ENCODE results near the gene FLT1.

FLT1 gene

GRCh38 chr13:28392428-28392827 is 102.5 kb downstream of the FLT1 start:
- Histone ChIP-seq H3K4me1 (ENCODE audit: insufficient read depth, insufficient read length) (no peaks in the 10 kb centered on the region), H3K9me3 (ENCODE audit: insufficient read depth, low read length) (no peaks in the 10 kb centered on the region), H3K9ac (ENCODE audit: insufficient read length, low read depth) (no peak overlapping the region), H3K36me3 (ENCODE audit: insufficient read depth, insufficient read length, low read length) (peaks cover 28% of the 10 kb centered on the region), H3K4me3 (ENCODE audit: insufficient read length, low read depth) (no peak overlapping the region), H3K27me3 (ENCODE audit: insufficient read depth, insufficient read length) (no peaks in the 10 kb centered on the region)
- TF ChIP-seq YY1 (IDR thresholded peaks at IDR 0.05; ENCODE audit: insufficient read depth, insufficient read length): no peak
- no peak for TF ChIP-seq SUZ12 (IDR thresholded peaks at IDR 0.05; ENCODE audit: extremely low read depth, insufficient read depth, insufficient read length)
- TF ChIP-seq ZNF274 (IDR thresholded peaks at IDR 0.05; ENCODE audit: low read depth, low read length): no peak
- no peak for DNase-seq (ENCODE audit: low read depth, low spot score)

- H3K9me3 ChIP-seq (ENCODE audit: insufficient read depth, low read length): no peaks in the 10 kb centered on the region
- H3K4me1 ChIP-seq (ENCODE audit: insufficient read depth, insufficient read length): no peaks in the 10 kb centered on the region
- DNase-seq (ENCODE audit: low read depth, low spot score): no peak
- H3K9ac ChIP-seq (ENCODE audit: insufficient read length, low read depth): no peak overlapping the region
- TF ChIP-seq SUZ12 (IDR thresholded peaks at IDR 0.05; ENCODE audit: extremely low read depth, insufficient read depth, insufficient read length) (no peak), ZNF274 (IDR thresholded peaks at IDR 0.05; ENCODE audit: low read depth, low read length) (no peak), YY1 (IDR thresholded peaks at IDR 0.05; ENCODE audit: insufficient read depth, insufficient read length) (no peak)
- H3K27me3 ChIP-seq (ENCODE audit: insufficient read depth, insufficient read length): no peaks in the 10 kb centered on the region
- no peak overlapping the region for H3K4me3 ChIP-seq (ENCODE audit: insufficient read length, low read depth)
- H3K36me3 ChIP-seq (ENCODE audit: insufficient read depth, insufficient read length, low read length): peaks cover 14% of the 10 kb centered on the region
Observed at GRCh38 chr13:28387740-28388501, 107.0 kb downstream of the FLT1 start.

GRCh38 chr13:28385362-28385761 is 109.6 kb downstream of the FLT1 start:
- no peaks in the 10 kb centered on the region for H3K27me3 ChIP-seq (ENCODE audit: insufficient read depth, insufficient read length)
- TF ChIP-seq YY1 (IDR thresholded peaks at IDR 0.05; ENCODE audit: insufficient read depth, insufficient read length) (no peak), SUZ12 (IDR thresholded peaks at IDR 0.05; ENCODE audit: extremely low read depth, insufficient read depth, insufficient read length) (no peak), ZNF274 (IDR thresholded peaks at IDR 0.05; ENCODE audit: low read depth, low read length) (no peak)
- no peak for DNase-seq (ENCODE audit: low read depth, low spot score)
- H3K9me3 ChIP-seq (ENCODE audit: insufficient read depth, low read length): no peaks in the 10 kb centered on the region
- H3K36me3 ChIP-seq (ENCODE audit: insufficient read depth, insufficient read length, low read length): peaks cover 14% of the 10 kb centered on the region
- H3K4me1 ChIP-seq (ENCODE audit: insufficient read depth, insufficient read length): no peaks in the 10 kb centered on the region
- no peak overlapping the region for H3K4me3 ChIP-seq (ENCODE audit: insufficient read length, low read depth)
- H3K9ac ChIP-seq (ENCODE audit: insufficient read length, low read depth): no peak overlapping the region

GRCh38 chr13:28384789-28385188 is 110.1 kb downstream of the FLT1 start:
- DNase-seq (ENCODE audit: low read depth, low spot score): no peak
- Histone ChIP-seq H3K9ac (ENCODE audit: insufficient read length, low read depth) (no peak overlapping the region), H3K27me3 (ENCODE audit: insufficient read depth, insufficient read length) (no peaks in the 10 kb centered on the region)

GRCh38 chr13:28380319-28380718 is 114.6 kb downstream of the FLT1 start:
- H3K36me3 ChIP-seq (ENCODE audit: insufficient read depth, insufficient read length, low read length): no peaks in the 10 kb centered on the region

More at GRCh38 chr13:28384789-28385188, 110.1 kb downstream of the FLT1 start:
- no peaks in the 10 kb centered on the region for H3K9me3 ChIP-seq (ENCODE audit: insufficient read depth, low read length)
- no peak overlapping the region for H3K4me3 ChIP-seq (ENCODE audit: insufficient read length, low read depth)
- peaks cover 11% of the 10 kb centered on the region for H3K36me3 ChIP-seq (ENCODE audit: insufficient read depth, insufficient read length, low read length)
- H3K4me1 ChIP-seq (ENCODE audit: insufficient read depth, insufficient read length): no peaks in the 10 kb centered on the region
- no peak for TF ChIP-seq YY1 (IDR thresholded peaks at IDR 0.05; ENCODE audit: insufficient read depth, insufficient read length)
- no peak for TF ChIP-seq SUZ12 (IDR thresholded peaks at IDR 0.05; ENCODE audit: extremely low read depth, insufficient read depth, insufficient read length)
- TF ChIP-seq ZNF274 (IDR thresholded peaks at IDR 0.05; ENCODE audit: low read depth, low read length): no peak

GRCh38 chr13:28379371-28380083 is 115.4 kb downstream of the FLT1 start:
- Histone ChIP-seq H3K4me3 (ENCODE audit: insufficient read length, low read depth) (no peak overlapping the region), H3K36me3 (ENCODE audit: insufficient read depth, insufficient read length, low read length) (no peaks in the 10 kb centered on the region), H3K9ac (ENCODE audit: insufficient read length, low read depth) (no peak overlapping the region), H3K4me1 (ENCODE audit: insufficient read depth, insufficient read length) (no peaks in the 10 kb centered on the region), H3K27me3 (ENCODE audit: insufficient read depth, insufficient read length) (no peaks in the 10 kb centered on the region), H3K9me3 (ENCODE audit: insufficient read depth, low read length) (no peaks in the 10 kb centered on the region)
- no peak for DNase-seq (ENCODE audit: low read depth, low spot score)
- TF ChIP-seq ZNF274 (IDR thresholded peaks at IDR 0.05; ENCODE audit: low read depth, low read length): no peak
- TF ChIP-seq SUZ12 (IDR thresholded peaks at IDR 0.05; ENCODE audit: extremely low read depth, insufficient read depth, insufficient read length): no peak
- no peak for TF ChIP-seq YY1 (IDR thresholded peaks at IDR 0.05; ENCODE audit: insufficient read depth, insufficient read length)

More at GRCh38 chr13:28380319-28380718, 114.6 kb downstream of the FLT1 start:
- H3K4me3 ChIP-seq (ENCODE audit: insufficient read length, low read depth): no peak overlapping the region
- TF ChIP-seq SUZ12 (IDR thresholded peaks at IDR 0.05; ENCODE audit: extremely low read depth, insufficient read depth, insufficient read length) (no peak), ZNF274 (IDR thresholded peaks at IDR 0.05; ENCODE audit: low read depth, low read length) (no peak), YY1 (IDR thresholded peaks at IDR 0.05; ENCODE audit: insufficient read depth, insufficient read length) (no peak)
- no peak for DNase-seq (ENCODE audit: low read depth, low spot score)
- H3K4me1 ChIP-seq (ENCODE audit: insufficient read depth, insufficient read length): no peaks in the 10 kb centered on the region
- H3K9me3 ChIP-seq (ENCODE audit: insufficient read depth, low read length): no peaks in the 10 kb centered on the region
- H3K9ac ChIP-seq (ENCODE audit: insufficient read length, low read depth): no peak overlapping the region
- H3K27me3 ChIP-seq (ENCODE audit: insufficient read depth, insufficient read length): no peaks in the 10 kb centered on the region

GRCh38 chr13:28376604-28377003 is 118.3 kb downstream of the FLT1 start:
- H3K4me3 ChIP-seq (ENCODE audit: insufficient read length, low read depth): no peak overlapping the region
- no peaks in the 10 kb centered on the region for H3K36me3 ChIP-seq (ENCODE audit: insufficient read depth, insufficient read length, low read length)
- H3K9me3 ChIP-seq (ENCODE audit: insufficient read depth, low read length): no peaks in the 10 kb centered on the region
- H3K4me1 ChIP-seq (ENCODE audit: insufficient read depth, insufficient read length): no peaks in the 10 kb centered on the region
- no peaks in the 10 kb centered on the region for H3K27me3 ChIP-seq (ENCODE audit: insufficient read depth, insufficient read length)
- H3K9ac ChIP-seq (ENCODE audit: insufficient read length, low read depth): no peak overlapping the region
- no peak for DNase-seq (ENCODE audit: low read depth, low spot score)
- no peak for TF ChIP-seq SUZ12 (IDR thresholded peaks at IDR 0.05; ENCODE audit: extremely low read depth, insufficient read depth, insufficient read length)
- TF ChIP-seq ZNF274 (IDR thresholded peaks at IDR 0.05; ENCODE audit: low read depth, low read length): no peak
- no peak for TF ChIP-seq YY1 (IDR thresholded peaks at IDR 0.05; ENCODE audit: insufficient read depth, insufficient read length)

All from NT2/D1 (cell line).